Activated gamma-delta T cell (primary cell): ENCODE results near the gene TMEM92.
"Not testable (repeated sequence)": the region's sequence is repeated elsewhere in the genome, so short reads cannot be mapped to it uniquely, and the experiment has no call there.

Source experiments
- DNase-seq: peaks from one replicate; lab custom pipeline; 2025; lab: John Stamatoyannopoulos, UW

Gene TMEM92

DNA sequence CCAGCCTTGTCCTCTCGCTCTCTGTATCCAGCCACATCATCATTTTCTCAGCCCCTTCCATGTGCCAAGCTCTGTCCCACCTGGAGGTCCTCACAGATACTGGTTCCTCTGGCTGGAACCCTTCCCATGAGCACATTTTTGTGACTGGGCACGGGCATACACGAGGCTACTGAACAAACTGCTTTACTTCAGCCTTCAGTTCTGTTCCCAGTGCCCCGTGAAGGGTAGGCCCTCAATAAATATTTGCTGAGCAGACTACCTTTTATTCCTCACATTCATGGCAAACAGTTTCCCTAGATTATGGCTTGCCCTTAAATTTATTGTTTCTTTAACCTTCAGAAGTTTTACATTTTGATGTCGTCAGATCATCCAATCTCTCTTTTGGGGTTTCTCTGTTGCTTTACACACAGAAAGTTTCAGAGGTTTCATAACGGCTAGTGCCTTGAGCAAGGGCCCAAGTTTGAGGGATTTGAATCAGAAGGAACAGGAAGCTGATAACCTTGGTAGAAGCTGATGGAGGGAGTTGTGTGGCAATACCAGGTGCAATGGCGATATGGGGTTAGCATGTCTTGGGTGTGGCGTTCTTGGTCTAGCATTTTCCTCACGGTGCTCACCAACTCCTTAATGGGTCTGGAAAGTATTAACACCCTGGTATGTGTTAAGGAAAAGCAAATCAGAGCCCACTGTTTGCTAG lies 27.8 kb downstream of the TMEM92 start:
- DNase-seq = no peak

- no peak for DNase-seq
These were observed 28.8 kb downstream of the TMEM92 start for GRCh38 chr17:50303051-50303450.

- DNase-seq = no peak
These were observed 29.3 kb downstream of the TMEM92 start for GRCh38 chr17:50303596-50303995.

GRCh38 chr17:50304781-50305404 lies 30.6 kb downstream of the TMEM92 start:
- DNase-seq = no peak

- no peak for DNase-seq
These were observed 33.4 kb downstream of the TMEM92 start for GRCh38 chr17:50307654-50308053.

- no peak for DNase-seq
These were observed 34.4 kb downstream of the TMEM92 start for GRCh38 chr17:50308666-50309065.

- DNase-seq = no peak
These were observed 36.3 kb downstream of the TMEM92 start for GRCh38 chr17:50310455-50311111.

- DNase-seq = no peak
These were observed 36.8 kb downstream of the TMEM92 start for GRCh38 chr17:50311112-50311460.

DNA sequence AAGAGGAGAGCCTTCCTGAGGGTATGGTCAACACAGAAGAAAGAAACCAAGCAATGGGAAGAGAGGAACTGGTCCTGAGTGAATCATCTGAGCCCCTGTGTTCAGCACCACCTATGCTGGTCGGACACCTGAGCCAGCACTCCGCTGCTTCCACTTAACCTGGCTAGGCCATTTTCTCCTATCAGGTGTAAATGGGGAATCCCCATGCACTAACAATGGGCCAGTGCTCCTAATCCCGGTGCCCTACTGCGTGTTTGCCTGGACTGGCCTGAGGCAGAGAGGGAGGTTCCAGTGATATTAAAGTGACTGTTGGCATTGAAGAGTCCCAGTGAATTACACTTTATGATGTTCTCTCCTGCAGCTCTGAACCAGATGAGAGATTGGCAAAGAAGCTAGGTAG lies 37.2 kb downstream of the TMEM92 start:
- DNase-seq = no peak

- no peak for DNase-seq
These were observed 38.0 kb downstream of the TMEM92 start for GRCh38 chr17:50312308-50312707.

GRCh38 chr17:50314456-50315011 lies 40.3 kb downstream of the TMEM92 start:
- no peak for DNase-seq

DNA sequence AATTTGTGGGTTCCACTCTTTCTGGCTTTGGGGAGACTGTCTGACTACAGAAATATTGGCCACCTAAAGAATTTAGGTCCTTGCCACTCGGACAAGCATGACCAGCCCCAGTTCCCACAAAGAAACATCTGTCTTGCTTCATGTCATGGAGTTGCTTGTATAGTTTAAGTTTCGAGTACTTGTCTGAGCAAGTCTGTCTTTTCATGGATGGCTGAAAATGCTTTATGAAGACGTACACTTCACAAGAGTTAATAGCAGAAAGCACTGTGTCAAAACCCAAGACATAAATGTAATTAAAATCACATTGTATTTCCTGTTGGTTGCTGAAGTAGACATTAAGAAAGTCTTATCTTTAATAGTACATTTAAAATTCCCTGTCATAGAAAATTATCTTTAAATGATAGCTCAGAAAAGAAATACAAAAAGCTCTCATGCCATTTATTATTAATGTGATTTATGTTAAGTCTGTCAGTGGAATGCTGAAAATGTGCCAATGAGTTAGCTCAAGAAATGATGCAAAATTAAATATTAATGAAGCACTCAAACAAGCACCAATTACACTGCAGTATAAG lies 41.8 kb downstream of the TMEM92 start:
- no peak for DNase-seq

DNA sequence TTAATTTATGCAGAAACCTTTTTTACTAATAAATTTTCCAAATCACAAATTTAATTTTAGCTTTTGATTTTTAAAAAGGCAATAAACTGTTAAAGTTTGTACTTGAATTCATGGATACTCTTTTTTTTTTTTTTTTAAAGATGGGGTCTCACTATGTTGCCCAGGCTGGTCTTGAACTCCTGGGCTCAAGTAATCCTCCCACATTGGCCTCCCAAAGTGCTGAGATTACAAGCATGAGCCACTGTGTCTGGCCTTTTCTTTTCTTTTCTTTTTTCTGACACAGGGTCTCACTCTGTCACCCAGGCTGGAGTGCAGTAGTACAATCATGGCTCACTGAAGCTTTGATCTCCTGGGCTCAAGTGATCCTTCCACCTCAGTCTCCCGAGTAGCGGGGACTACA lies 42.4 kb downstream of the TMEM92 start:
- not testable (repeated sequence) for DNase-seq

GRCh38 chr17:50317121-50317520 lies 42.9 kb downstream of the TMEM92 start:
- DNase-seq = no peak

- DNase-seq = no peak
These were observed 44.4 kb downstream of the TMEM92 start for GRCh38 chr17:50318501-50319285.

- DNase-seq = no peak
These were observed 45.2 kb downstream of the TMEM92 start for GRCh38 chr17:50319306-50320004.

GRCh38 chr17:50322271-50322670 lies 48.0 kb downstream of the TMEM92 start:
- no peak for DNase-seq

DNA sequence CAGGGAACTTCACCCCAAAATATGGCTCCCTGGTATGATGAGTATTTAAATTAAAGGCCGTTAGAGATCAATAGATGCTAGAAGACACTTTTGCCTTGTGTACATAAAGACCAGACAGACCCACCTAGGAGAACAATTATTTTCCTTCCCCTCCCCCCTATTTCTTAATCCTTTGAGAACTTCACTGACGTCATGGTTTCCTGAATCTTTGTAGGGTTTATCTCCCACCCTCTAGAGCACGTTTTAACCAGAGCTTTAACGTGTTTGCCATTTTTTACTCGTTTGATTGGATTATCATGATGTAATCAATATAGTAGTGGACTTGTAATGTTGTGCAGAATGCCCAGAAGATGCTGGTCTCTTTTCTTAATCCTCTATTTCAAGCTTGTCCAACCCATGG lies 48.8 kb downstream of the TMEM92 start:
- DNase-seq = no peak

DNA sequence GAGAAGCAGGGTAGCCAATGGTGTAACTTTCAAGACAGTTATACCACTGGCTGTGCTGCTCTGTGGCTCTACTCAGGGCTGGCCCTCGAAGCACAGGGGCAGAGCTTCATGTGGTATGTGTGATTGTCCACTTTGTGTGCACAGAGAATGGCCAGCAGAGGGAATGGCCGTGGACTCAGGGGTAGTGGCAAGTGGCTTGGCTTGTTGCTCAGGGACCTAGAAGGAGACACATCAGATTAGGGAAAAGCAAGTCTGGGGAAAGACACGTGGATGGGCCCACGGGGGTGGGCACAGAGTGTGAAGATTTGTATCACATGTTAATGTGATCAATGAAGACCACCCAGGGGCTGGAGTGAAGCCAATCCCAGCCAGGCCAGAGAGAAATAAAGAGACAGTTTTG lies 51.6 kb downstream of the TMEM92 start:
- DNase-seq = no peak

- no peak for DNase-seq
These were observed 52.6 kb downstream of the TMEM92 start for GRCh38 chr17:50326831-50327364.
